Measurements from ENCODE around the gene CDS2. TPM values are rescaled to one million over a fixed set of nuclear protein-coding genes. Genes with fewer than 3 reads are reported as not detected.

Gene CDS2
- total and polyA plus RNA-seq, 2 experiments from 2014 or later: 16.8 to 40.8 TPM

- TF ChIP-seq ZNF462 (CRISPR knock-in tag; IDR thresholded peaks at IDR 0.05): no peak
These were observed 88.0 kb downstream of the CDS2 start (continued) for GRCh38 chr20:5214826-5215225.

GRCh38 chr20:5215672-5216304, 89.0 kb downstream of the CDS2 start:
- Histone ChIP-seq H3K27me3 (ENCODE audit: insufficient read depth) (no peaks in the 10 kb centered on the region), H3K9me2 (ENCODE audit: insufficient read depth) (no peaks in the 10 kb centered on the region), H3K4me2 (no peak overlapping the region), H3K4me1 (ENCODE audit: insufficient read depth) (no peaks in the 10 kb centered on the region; the same call in 1 of the 2 replicates), H3K79me2 (replicated peaks; ENCODE audit: insufficient read depth) (no peaks in the 10 kb centered on the region), H3K27ac (ENCODE audit: low read depth) (no peak overlapping the region), H4K20me1 (replicated peaks; ENCODE audit: insufficient read depth) (no peaks in the 10 kb centered on the region), H3K36me3 (ENCODE audit: insufficient read depth) (no peaks in the 10 kb centered on the region), H3F3A (replicated peaks; ENCODE audit: low read depth) (no peaks in the 10 kb centered on the region), H2AFZ (no peak overlapping the region), H3K4me3 (no peak overlapping the region)
- Mint-ChIP-seq H3K9me3 (no peaks in the 10 kb centered on the region), H3K27ac (no peak overlapping the region), H3K4me1 (peaks cover 21% of the 10 kb centered on the region), H3K4me3 (no peak overlapping the region), H3K27me3 (ENCODE audit: insufficient read depth, low read depth, poor library complexity) (peaks cover 13% of the 10 kb centered on the region), H3K36me3 (ENCODE audit: low read depth) (peaks cover 3% of the 10 kb centered on the region; the same call in 2 of the 3 replicates)
- DNase-seq (ENCODE audit: low spot score) (no peak), ATAC-seq (no peak)
- no peak for TF ChIP-seq ETS1 (IDR thresholded peaks at IDR 0.05)
- no peak for TF ChIP-seq CTCF (conservative IDR thresholded peaks at IDR 0.05; ENCODE audit: low read depth in 2 of 2)
- TF ChIP-seq JUNB (IDR thresholded peaks at IDR 0.05; ENCODE audit: unreplicated experiment): no peak
- no peak for TF ChIP-seq EZH2phosphoT487 (IDR thresholded peaks at IDR 0.05; ENCODE audit: unreplicated experiment)
- TF ChIP-seq ZNF331 (CRISPR knock-in tag; IDR thresholded peaks at IDR 0.05; ENCODE audit: low read depth): no peak
- TF ChIP-seq POLR2AphosphoS5 (IDR thresholded peaks at IDR 0.05; ENCODE audit: low read depth): no peak
- no peak for TF ChIP-seq REST (IDR thresholded peaks at IDR 0.05; ENCODE audit: unreplicated experiment)
- TF ChIP-seq NANOG (IDR thresholded peaks at IDR 0.05; ENCODE audit: borderline replicate concordance): no peak
- no peak for TF ChIP-seq STAT1 (IDR thresholded peaks at IDR 0.05; ENCODE audit: unreplicated experiment)
- TF ChIP-seq EZH2 (IDR thresholded peaks at IDR 0.05; ENCODE audit: low read depth, unreplicated experiment): no peak
- TF ChIP-seq CREB1 (CRISPR knock-in tag; IDR thresholded peaks at IDR 0.05; ENCODE audit: low read depth): no peak
- no peak for TF ChIP-seq ZNF114 (CRISPR knock-in tag; IDR thresholded peaks at IDR 0.05)
